GM12892 (cell line): ENCODE measurements around the gene SCFD2.

Experiments used
- DNase-seq: peaks from one replicate; pipeline ENCODE4 v3.0.0; 2011; ENCODE audit not compliant: insufficient read length
- FAIRE-seq: peaks from 2 replicates; lab custom pipeline; 2011; peaks lifted over from hg19 to GRCh38; lab: Jason Lieb, UNC
- POLR2A ChIP-seq: IDR thresholded peaks from 2 replicates; pipeline ENCODE4 v1.6.1; 2011; ENCODE audit warnings: low read depth, low read length, control low read depth
- POLR2AphosphoS5 ChIP-seq: IDR thresholded peaks from 2 replicates; pipeline ENCODE4 v1.6.1; 2011; ENCODE audit warnings: low read depth, low read length, control low read depth
- TAF1 ChIP-seq: IDR thresholded peaks from 2 replicates; pipeline ENCODE4 v1.6.1; 2011; ENCODE audit warnings: low read depth, mild to moderate bottlenecking, control low read depth, low read length, borderline replicate concordance

SCFD2 gene

GRCh38 chr4:52956691-52957090 is 409.2 kb downstream of the SCFD2 start:
- FAIRE-seq (no peak), DNase-seq (no peak)
- TF ChIP-seq TAF1 (no peak), POLR2A (no peak), POLR2AphosphoS5 (no peak)

- DNase-seq (no peak), FAIRE-seq (no peak)
- TF ChIP-seq POLR2AphosphoS5 (no peak), TAF1 (no peak), POLR2A (no peak)
Observed at GRCh38 chr4:52954560-52955170, 411.2 kb downstream of the SCFD2 start.

- DNase-seq (no peak), FAIRE-seq (no peak)
- no peak for TF ChIP-seq TAF1
- TF ChIP-seq POLR2A = no peak
- no peak for TF ChIP-seq POLR2AphosphoS5
Observed at GRCh38 chr4:52952540-52952939, 413.3 kb downstream of the SCFD2 start.

GRCh38 chr4:52951016-52951415 is 414.8 kb downstream of the SCFD2 start:
- DNase-seq (no peak), FAIRE-seq (no peak)
- TF ChIP-seq POLR2A = no peak
- no peak for TF ChIP-seq POLR2AphosphoS5
- TF ChIP-seq TAF1 = no peak

- DNase-seq = no peak
- no peak for TF ChIP-seq TAF1
- no peak for TF ChIP-seq POLR2A
- TF ChIP-seq POLR2AphosphoS5 = no peak
- FAIRE-seq = no peak
Observed at GRCh38 chr4:52950226-52950625, 415.6 kb downstream of the SCFD2 start.

- FAIRE-seq (no peak), DNase-seq (no peak)
- TF ChIP-seq TAF1 (no peak), POLR2A (no peak), POLR2AphosphoS5 (no peak)
Observed at GRCh38 chr4:52949336-52949735, 416.5 kb downstream of the SCFD2 start.

GRCh38 chr4:52948057-52948423 is 417.8 kb downstream of the SCFD2 start:
- DNase-seq (no peak), FAIRE-seq (no peak)
- TF ChIP-seq TAF1 (no peak), POLR2A (no peak), POLR2AphosphoS5 (no peak)

- TF ChIP-seq POLR2AphosphoS5 = no peak
- no peak for TF ChIP-seq TAF1
- TF ChIP-seq POLR2A = no peak
- FAIRE-seq = no peak
- no peak for DNase-seq
Observed at GRCh38 chr4:52947401-52948056, 418.3 kb downstream of the SCFD2 start.

GRCh38 chr4:52946855-52947254 is 419.0 kb downstream of the SCFD2 start:
- TF ChIP-seq POLR2A = no peak
- no peak for TF ChIP-seq TAF1
- no peak for TF ChIP-seq POLR2AphosphoS5
- DNase-seq (no peak), FAIRE-seq (no peak)

- no peak for DNase-seq
- no peak for FAIRE-seq
Observed at GRCh38 chr4:52945982-52946381, 419.9 kb downstream of the SCFD2 start.

GRCh38 chr4:52945326-52945898 is 420.4 kb downstream of the SCFD2 start:
- DNase-seq = no peak
- TF ChIP-seq POLR2A (no peak), TAF1 (no peak), POLR2AphosphoS5 (no peak)
- FAIRE-seq = no peak

More at GRCh38 chr4:52945982-52946381, 419.9 kb downstream of the SCFD2 start:
- TF ChIP-seq TAF1 = no peak
- TF ChIP-seq POLR2A = no peak
- TF ChIP-seq POLR2AphosphoS5 = no peak
